Epithelial cell of prostate (primary cell): ENCODE measurements around the gene TUBB3.
"Not testable (repeated sequence)": the region's sequence is repeated elsewhere in the genome, so short reads cannot be mapped to it uniquely, and the experiment has no call there.

Experiments used
- DNase-seq: peaks from one replicate; pipeline ENCODE4 v3.0.0-alpha.2; 2011; ENCODE audit warnings: low read depth, low spot score
- H3K27ac ChIP-seq: fragments of 450-650 bp; 2 replicates; pipeline ENCODE4 v1.5.1; 2017; ENCODE audit warnings: mild to moderate bottlenecking

The TUBB3 gene

DNA sequence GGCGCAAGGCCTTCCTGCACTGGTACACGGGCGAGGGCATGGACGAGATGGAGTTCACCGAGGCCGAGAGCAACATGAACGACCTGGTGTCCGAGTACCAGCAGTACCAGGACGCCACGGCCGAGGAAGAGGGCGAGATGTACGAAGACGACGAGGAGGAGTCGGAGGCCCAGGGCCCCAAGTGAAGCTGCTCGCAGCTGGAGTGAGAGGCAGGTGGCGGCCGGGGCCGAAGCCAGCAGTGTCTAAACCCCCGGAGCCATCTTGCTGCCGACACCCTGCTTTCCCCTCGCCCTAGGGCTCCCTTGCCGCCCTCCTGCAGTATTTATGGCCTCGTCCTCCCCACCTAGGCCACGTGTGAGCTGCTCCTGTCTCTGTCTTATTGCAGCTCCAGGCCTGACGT is 12.5 kb downstream of the TUBB3 start:
- H3K27ac ChIP-seq, DNase-seq: not testable (repeated sequence)

DNA sequence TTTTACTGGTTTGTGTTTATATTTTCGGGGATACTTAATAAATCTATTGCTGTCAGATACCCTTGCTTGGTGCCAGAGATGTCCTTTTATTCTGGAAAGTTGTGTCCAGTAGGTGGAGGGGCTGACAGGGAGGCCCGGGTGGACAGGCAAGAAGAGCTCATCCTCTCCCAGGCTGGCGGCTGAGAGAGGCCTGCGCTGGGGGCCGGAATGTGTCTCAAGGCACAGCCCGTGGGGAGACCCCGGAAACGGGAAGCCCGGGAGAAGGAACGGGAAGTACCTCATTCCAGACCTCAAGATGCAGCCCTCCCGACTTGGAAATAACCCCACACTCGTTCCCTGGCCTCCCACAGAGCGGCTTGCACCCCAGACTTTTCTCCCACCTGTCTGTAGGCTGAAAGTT is 12.9 kb downstream of the TUBB3 start:
- DNase-seq = no peak
- H3K27ac ChIP-seq = no peak overlapping the region

DNA sequence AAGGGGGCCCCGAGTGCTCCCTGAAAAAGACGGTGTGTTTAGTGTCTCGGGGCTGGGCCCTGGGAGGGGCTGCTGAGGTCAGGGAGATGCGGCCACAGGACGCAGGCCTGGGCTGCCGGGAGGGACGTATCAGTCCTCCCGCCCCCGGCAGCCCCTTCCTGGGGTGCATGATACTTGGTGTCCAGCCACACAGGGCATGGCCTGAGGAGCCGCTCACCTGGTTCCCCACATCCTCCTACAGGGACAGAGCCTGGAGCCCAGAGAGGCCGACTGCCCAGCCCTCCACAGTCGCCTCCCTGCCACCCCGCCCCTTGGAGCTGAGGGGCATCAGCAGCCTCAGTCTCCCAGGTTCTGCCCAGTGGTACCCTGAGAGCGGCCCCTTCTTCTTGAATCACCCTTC is 13.4 kb downstream of the TUBB3 start:
- no peak overlapping the region for H3K27ac ChIP-seq
- DNase-seq = no peak

DNA sequence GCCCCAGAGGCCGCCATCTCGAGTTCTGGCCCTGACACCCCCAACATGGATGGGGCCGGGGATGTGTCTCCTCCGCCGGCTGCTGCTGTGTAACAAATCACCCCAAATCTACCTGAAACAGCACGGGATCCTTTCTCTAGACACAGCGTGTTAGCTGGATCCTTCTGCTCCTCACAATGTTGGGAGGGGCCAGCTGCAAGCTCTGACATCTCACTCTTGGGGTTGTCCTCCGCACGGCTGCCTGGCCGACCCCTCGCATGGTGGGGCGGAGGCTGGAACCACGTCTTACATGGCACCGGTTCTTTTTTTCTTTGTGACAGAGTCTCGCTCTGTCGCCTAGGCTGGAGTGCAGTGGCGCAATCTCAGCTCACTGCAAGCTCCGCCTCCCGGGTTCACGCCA is 13.8 kb downstream of the TUBB3 start:
- DNase-seq = no peak
- no peak overlapping the region for H3K27ac ChIP-seq

DNA sequence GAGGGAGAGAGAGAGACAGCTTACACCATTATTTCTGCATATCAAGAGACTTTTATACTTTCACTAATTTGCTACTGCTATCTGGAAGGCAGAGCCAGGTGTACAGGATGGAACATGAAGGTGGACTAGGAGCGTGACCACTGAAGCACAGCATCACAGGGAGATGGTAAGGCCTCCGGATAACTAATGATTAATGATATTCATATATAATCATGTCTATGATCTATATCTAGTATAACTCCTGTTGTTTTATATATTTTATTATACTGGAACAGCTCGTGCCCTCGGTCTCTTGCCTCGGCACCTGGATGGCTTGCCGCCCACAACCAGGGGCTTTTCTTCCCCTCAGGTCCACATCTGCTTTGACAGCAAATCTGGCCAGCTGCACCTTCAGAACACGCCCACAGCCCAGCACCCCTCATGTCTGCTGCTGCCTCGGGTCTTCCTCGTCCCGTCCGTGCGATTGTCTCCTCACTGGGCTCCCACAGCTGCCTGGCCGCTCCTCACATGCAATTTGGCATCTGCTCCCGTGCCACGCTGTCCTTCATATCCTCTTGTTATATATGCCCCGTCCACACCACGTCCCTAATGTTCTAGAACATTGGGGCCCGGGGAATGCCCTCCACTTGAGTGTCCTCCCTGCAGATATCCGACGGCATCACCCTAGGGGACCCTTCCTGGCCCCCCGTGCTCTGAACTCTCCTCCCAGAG is 15.2 kb downstream of the TUBB3 start:
- no peak overlapping the region for H3K27ac ChIP-seq
- no peak for DNase-seq

DNA sequence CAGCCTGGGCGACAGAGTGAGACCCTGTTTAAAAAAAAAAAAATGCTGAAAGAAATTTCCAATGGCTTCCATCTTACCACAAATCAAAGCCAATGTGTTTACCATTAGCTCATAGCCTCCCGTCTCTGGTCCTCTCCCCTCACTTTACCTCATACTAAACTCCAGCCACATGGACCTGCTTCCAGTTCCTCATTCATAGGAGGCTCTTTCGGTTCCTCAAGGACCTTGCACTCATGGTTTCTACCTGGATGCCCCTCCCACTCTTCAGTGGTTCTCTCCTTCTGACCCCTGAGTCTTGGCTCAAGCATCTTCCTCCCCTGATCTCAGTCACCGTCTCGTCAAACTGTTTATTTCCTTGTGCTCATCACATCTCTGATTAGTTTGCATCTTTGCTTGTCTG is 21.6 kb downstream of the TUBB3 start:
- H3K27ac ChIP-seq = no peak overlapping the region
- no peak for DNase-seq

DNA sequence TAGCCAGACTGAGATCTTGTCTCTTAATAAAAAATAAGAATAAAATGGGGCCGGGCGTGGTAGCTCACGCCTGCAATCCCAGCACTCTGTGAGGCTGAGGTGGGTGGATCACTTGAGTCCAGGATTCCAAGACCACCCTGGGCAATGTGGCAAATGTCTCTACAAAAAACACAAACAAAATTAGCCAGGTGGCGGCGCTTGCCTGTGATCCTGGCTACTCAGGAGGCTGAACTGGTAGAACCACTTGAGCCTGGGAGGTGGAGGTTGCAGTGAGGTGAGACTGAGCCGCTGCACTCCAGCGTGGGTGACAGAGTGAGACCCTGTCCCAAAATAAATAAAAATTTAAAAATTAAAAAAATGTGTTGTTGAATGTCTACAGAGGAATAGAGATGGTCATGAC is 22.5 kb downstream of the TUBB3 start:
- H3K27ac ChIP-seq = no peak overlapping the region
- DNase-seq = no peak

DNA sequence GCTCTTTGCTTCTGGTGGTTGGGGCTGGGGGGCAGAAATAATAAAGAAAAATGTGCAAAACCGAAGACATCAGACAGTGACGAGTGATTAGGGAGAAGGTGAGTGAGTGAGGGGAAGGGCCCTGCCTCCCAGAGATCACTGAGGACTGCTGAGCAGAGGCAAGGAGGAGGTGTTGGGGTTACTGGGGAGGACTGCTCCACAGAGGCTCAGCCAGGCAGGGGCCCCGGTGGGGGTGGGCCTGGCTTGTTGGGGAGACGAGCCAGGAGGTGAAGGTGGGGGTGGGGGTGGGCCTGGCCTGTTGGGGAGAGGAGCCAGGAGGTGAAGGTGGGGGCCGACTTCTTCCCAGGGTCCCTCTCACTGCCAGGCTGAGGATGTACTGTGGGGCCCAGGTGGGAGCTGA is 23.4 kb downstream of the TUBB3 start:
- H3K27ac ChIP-seq = no peak overlapping the region
- no peak for DNase-seq

DNA sequence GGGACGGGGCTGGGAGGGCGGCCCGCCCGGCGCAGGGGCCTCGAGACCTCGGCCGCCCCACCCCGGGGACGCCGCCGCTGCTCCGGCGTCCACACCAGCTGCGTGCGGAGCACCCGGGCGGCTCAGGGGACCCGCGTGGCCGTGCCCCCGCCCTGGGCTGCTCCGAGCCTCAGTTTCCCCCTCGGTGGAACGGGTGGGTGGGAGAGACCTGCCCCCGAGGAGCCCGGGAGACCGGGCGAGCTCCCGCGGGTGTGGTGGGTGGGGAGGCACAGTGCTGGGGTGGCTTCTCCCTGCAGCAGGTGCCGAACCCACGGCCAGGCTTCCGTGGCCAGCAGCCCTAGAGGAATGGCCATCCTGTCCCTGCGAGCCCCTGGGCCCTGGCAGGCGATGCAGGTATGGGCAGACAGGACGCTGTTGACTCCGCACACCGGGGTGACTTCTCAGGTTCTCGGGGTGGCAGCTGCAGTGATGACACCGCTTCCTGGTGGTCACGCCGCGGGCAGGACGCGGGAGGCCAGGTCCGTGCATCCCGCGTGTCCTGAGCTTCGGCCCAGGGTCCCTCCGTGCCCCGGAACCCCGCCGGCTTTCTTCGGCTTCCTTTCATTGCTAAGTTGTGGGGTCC is 26.1 kb downstream of the TUBB3 start:
- H3K27ac ChIP-seq = no peak overlapping the region
- DNase-seq = no peak

DNA sequence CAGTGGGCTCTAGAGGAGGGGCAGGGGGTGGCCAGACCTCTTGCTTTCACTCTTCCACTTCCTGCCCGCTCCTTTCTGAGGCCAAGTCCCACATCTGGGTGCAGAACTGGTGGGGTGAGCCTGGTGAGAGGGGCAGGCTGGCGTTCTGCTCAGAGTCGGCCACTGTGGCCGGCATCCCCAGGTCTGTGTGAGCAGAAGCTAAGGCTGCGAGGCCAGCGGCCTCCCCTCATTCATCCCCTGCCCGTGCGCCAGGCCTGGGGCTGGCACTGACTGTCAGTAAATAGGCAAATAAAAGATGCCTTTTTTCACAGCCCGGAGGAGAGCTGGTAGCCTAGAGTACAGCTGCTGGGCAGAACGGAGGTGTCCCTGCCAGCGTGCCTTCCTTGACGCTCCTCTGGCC is 26.6 kb downstream of the TUBB3 start:
- H3K27ac ChIP-seq = no peak overlapping the region
- DNase-seq = no peak

DNA sequence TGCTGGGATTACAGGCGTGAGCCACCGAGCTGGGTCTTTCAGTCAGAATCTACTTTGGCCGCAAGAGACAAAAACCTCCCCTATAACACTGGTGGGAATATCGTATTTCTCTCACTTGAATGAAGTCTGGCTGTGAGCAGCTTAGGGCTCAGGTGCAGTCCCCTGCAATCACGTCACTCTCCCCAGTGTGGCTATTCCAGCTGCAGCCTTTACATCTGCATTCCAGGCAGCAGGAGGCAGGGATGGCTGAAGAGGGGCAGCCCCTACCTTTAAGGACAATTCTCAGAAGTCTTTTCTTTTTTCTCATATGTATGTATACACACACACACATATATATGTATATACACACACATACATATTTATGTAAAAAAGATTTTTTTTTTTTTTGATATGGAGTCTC is 28.4 kb downstream of the TUBB3 start:
- H3K27ac ChIP-seq = no peak overlapping the region
- no peak for DNase-seq

DNA sequence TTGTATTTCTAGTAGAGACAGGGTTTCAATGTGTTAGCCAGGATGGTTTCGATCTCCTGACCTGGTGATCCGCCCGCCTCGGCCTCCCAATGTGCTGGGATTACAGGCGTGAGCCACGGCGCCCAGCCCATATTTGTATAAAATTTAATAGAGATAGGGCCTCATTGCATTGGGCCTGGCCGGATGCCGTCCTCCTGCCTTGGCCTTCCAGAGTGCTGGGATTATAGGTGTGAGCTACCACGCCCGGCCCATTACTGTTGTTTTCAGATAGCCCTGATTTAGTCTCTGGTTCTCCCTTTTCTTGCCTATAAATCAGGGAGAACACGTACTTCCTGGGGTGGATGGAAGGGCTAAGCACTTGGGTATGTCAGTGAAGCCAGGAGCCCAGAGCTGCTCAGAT is 28.9 kb downstream of the TUBB3 start:
- no peak overlapping the region for H3K27ac ChIP-seq
- no peak for DNase-seq

DNA sequence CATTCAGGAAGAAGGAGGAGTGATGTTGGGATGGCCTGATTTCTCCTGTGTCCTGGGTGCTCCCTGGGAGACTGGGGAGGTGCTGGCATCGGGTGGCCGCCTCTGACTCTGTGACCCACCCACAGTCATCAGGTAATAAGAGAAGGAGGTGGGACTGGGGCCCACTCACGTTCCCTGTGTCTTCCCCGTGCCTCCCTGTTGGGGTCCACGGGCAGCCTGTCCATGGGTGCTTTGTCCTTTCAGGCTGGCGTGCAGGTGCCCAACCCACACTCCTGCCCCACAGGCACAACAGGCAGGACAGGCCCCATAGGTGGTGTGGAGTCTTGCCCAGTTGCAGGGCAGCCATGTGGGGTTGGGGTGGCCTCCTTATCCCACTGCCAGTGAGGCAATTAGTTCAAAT is 29.4 kb downstream of the TUBB3 start:
- H3K27ac ChIP-seq = no peak overlapping the region
- DNase-seq = no peak

DNA sequence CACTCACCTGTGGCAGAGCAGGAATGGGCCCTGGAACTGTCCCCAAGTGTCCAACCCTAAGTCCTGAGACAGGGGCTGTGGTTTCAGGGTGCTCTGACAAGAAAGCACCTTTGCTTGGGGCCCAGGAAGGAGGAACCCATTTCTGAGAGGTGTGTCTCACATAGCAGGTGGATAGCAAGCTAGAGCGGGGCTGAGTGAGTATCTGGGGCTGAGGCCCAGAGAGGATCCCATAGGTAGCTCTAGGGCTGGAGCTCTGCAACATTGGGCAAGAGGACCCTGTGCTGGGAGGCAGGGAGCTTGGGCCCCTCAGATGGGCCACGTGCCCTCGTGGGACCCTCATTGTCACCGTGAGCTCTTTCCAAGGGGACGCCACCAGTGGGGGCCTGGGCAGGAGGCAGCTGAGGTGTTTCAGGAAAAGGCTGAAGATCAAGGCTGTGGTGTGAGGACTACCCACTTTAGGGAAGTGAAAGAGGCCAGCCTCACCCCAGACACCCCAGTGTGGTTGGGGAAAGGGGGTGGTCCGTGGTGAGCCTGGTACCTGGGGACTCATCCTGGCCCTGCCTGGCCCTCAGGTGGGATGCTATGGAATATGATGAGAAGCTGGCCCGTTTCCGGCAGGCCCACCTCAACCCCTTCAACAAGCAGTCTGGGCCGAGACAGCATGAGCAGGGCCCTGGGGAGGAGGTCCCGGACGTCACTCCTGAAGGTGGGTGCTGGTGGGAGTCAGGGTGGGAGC is 30.7 kb downstream of the TUBB3 start:
- no peak for DNase-seq
- H3K27ac ChIP-seq = no peak overlapping the region

DNA sequence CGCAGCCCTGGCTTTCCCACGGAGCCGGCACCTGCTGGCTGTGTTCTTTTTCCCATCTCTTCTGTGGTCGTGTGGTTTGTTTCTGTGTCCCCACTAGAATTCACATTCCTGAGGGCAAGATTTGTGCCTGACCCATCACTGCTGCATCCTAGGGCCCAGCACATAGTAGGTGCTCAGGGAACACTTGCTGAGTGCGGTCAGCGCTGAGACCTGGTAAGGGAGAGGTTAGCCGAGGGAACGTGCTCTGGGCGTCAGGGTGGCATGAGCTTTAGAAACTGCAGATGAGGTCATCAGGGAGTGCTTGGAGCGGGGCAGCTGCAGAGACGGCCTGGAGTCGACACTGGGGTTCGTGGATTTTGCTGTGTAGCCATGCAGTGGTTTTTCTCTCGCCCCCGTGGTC is 31.3 kb downstream of the TUBB3 start:
- DNase-seq = no peak
- H3K27ac ChIP-seq = no peak overlapping the region

DNA sequence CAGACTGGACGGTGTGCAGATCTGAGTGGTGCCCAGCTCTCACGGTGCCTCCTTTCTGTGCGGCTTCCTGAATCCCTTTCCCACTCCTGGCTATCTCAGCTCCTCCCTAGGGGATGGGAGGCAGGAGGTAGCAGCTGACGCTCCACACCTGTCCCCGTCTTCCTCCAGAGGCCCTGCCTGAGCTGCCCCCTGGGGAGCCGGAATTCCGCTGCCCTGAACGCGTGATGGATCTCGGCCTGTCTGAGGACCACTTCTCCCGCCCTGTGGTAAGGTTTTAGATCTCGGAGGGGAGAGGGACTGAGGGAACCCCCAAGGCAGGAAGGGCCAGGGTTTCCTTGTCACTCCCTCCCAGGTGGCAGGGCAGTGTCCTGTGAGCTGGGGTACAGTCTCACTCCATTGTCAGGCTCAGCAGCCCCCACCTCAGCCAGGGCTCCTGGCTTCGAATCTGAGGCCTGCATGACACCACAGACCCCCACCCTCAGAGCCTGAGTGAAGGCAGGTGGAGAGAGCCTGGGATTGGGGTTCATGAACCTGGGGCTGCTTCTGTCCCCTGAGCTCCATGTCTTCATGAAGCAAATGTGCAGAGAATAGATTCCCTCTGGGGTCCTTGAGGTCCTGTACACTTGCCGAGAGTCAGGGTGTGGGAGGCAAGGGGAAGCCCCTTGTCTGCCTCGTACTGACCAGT is 32.0 kb downstream of the TUBB3 start:
- no peak overlapping the region for H3K27ac ChIP-seq
- DNase-seq = no peak

DNA sequence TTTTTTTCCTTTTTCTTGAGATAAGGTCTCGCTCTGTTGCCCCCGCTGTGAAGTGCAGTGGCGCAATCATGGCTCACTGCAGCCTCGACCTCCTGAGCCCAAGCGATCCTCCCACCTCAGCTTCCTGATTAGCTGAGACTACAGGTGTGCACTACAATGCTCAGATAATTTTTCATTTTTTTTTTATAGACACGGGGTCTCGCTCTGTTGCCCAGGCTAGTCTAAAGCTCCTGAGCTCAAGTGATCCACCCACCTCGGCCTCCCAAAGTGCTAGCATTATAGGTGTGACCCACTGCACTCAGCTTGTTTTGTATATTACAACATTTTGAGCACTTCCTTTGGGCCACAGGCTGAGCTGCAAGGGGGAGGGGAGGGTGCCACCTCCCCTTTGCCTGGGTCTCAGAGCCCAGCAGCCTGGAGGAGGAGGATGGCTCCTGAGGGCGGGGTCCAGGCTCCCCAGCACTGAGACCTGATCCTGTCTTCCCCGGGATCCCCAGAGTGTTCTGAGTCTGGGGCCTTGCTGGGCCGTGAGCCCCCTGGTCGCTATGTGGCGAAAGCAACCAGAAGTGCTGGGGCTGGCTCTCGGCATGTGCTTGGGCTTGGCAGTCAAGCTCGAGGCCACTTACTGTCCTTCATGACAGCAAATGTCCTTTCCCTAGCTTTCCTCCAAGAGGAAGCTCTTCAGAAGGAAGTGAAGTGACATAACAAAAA is 33.5 kb downstream of the TUBB3 start:
- no peak overlapping the region for H3K27ac ChIP-seq
- DNase-seq = no peak

DNA sequence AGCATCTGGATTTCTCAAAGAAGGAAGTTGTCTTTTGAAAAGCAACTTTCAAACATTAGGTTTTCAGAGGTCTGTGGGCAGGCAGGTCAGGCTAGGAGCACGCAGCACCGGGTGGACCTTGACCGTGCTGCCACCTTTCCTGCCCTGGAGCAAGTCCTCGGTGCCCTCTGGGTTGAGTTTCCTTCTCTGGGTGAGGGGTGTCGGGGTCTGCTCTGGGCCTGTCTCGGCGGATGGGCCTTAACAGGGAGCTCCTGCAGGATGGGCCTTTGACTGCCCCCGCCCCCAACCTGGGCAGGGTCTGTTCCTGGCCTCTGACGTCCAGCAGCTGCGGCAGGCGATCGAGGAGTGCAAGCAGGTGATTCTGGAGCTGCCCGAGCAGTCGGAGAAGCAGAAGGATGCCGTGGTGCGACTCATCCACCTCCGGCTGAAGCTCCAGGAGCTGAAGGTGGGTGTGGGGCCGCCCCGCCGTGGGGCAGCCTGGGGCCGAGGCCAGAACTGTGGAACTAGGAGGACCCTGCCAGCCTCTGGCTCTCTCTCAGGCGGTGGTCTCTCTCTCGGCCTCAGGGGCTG is 34.2 kb downstream of the TUBB3 start:
- no peak for DNase-seq
- H3K27ac ChIP-seq = no peak overlapping the region

DNA sequence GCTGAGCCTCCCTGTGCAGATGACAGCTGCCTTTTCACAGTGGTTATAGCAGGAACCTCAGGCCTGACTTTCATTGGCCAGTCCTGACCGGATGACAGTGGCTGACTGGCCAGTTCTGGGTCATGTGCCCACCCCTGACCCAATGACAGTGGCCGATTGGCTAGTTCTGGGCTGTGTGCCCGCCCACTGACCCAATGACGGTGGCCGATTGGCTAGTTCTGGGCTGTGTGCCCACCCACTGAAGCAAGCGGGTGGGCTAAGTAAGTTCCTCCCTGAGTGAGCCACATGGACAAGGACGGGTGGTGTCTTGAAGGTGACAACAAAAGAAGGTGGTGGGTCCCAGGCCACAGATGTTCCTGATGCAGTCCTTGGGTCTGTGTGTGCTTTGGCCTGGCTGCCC is 34.9 kb downstream of the TUBB3 start:
- no peak for DNase-seq
- H3K27ac ChIP-seq = no peak overlapping the region

DNA sequence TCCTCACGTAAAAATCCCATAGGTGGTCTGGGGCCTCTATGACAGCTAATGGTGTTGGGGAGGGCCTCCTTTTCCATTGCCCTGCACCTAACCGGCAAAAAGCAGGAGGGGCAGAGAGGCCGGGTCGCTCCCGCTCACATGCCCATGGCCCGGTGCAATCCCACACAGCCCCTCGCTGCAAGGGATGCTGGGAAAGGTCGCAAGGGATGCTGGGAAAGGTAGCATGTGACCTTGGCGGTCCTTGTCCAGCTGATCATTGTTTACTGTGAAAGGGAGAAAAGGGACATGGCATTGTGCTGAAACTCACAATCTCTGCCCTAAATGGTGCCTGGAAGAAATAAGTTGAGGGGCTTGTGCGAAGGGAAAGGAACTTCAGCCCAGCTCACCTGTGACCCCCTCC is 35.5 kb downstream of the TUBB3 start:
- no peak for DNase-seq
- no peak overlapping the region for H3K27ac ChIP-seq
